Measurements from ENCODE around the gene DNAJB13. TPM values are rescaled to one million over a fixed set of nuclear protein-coding genes. Genes with fewer than 3 reads are reported as not detected.

The DNAJB13 gene
- total and polyA plus RNA-seq, 10 of the 15 experiments (the other 5 are each of a cell fraction or from before 2014, with no cell fraction given) = 0.07 to 0.76 (median 0.15) TPM; not detected in 7

DNA sequence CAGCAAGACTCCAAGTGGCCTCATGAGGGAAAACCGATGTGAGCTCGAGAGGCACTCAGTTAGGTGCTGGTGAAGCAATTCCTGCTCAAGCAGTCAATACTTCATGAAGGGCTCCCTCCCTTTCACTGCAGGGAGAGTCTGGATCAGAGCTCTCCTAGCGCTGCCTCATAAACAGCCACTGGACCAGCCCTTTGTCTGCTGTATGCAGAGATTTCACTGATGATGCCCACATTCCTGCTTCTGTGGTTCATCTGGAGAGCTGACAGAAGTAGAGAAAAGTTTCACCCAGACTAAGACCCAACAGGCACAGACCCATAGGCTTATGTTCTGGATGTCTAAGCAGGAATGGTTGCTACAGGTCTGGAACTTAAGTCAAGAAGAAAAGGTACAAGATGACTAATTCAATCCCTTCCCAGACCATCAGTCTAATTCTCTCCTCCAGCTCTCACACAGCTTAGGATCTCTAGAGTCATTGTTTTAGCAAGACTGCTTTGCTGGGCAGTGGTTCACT lies 27.8 kb downstream of the DNAJB13 start:
- ChIA-PET RAD21 (ENCODE audit: unreplicated experiment) (interaction anchor here (2.8 to 5.1 kb wide), 4 partner anchors 11 to 17 kb away, joined by 17 to 47 read pairs (median 27); no protein-coding TSS in a partner anchor), POLR2A (interaction anchor here (1.7 to 4.3 kb wide), 2 partner anchors 12 to 18 kb away, joined by 5 to 41 read pairs; no protein-coding TSS in a partner anchor), CTCF (interaction anchor here (0.7 to 4.0 kb wide), 3 partner anchors 13 to 22 kb away, joined by 4 to 48 read pairs (median 9); no protein-coding TSS in a partner anchor), SMC1A (ENCODE audit: uncharacterized antibody, unreplicated experiment) (interaction anchor here (1.4 to 5.5 kb wide), 8 partner anchors 12 to 277 kb away, joined by 5 to 49 read pairs (median 15); partner anchors contain the start of genes C2CD3 and PPME1)
- FAIRE-seq = no peak
- peak overlapping the region; percentile 89; the same call in 1 of the 2 replicates for H3K4me3 ChIP-seq
- peaks cover 28 to 30% of the 10 kb centered on the region in 2 experiments for H3K36me3 ChIP-seq (ENCODE audit: control insufficient read depth in 2 of 2, insufficient read depth in 2 of 2, low read length in 1 of 2)
- no peak for DNase-seq (ENCODE audit: low read depth, low spot score)
- 95% methylated on average over 3 of the region's 3 CpGs for WGBS (ENCODE audit: insufficient coverage, insufficient replicate concordance, low lambda C conversion rate, missing lambda C conversion rate)
- H3K27ac ChIP-seq (ENCODE audit: control insufficient read depth, insufficient read depth) = peak overlapping the region; percentile 85
- H2AFZ ChIP-seq (ENCODE audit: control insufficient read depth, low read depth, low read length) = no peak overlapping the region
- no peaks in the 10 kb centered on the region for H3K27me3 ChIP-seq (replicated peaks in 1 of 2; ENCODE audit: control insufficient read depth in 2 of 2, insufficient read depth in 2 of 2, low read length in 1 of 2)
- intact Hi-C loops (cut with micrococcal nuclease; ENCODE audit: unreplicated experiment) = no loop called here
- 0 out of 2 replicates have a peak, but pooled peaks have one; percentile 7 for TF ChIP-seq SMAD5 (IDR thresholded peaks at IDR 0.05; ENCODE audit: low read depth)
- no peak for TF ChIP-seq POU2F2 (IDR thresholded peaks at IDR 0.05; ENCODE audit: borderline replicate concordance, low read depth, low read length)
- no peak for ATAC-seq
- in situ Hi-C loops (cut with MboI) = no loop called here
- no peaks in the 10 kb centered on the region for H4K20me1 ChIP-seq (ENCODE audit: control insufficient read depth, insufficient read depth)
- no peak overlapping the region for H3K9ac ChIP-seq (ENCODE audit: control insufficient read depth, insufficient read depth, low read length)
- H3K79me2 ChIP-seq (ENCODE audit: control insufficient read depth, insufficient read depth, low read length) = peaks cover 47% of the 10 kb centered on the region
- no TSS peak for BruUV-seq (replicated peaks)
- H3K4me1 ChIP-seq (ENCODE audit: control insufficient read depth, insufficient read depth, low read length) = peaks cover 27% of the 10 kb centered on the region
- H3K4me2 ChIP-seq (ENCODE audit: control insufficient read depth, insufficient read depth) = peak overlapping the region; percentile 57
- no peaks in the 10 kb centered on the region for H3K9me3 ChIP-seq (replicated peaks; ENCODE audit: control insufficient read depth, insufficient read depth, low read length)

- H3K4me1 ChIP-seq (ENCODE audit: control insufficient read depth, insufficient read depth, low read length) = peaks cover 29% of the 10 kb centered on the region
- ChIA-PET POLR2A (interaction anchor here (0.6 to 4.3 kb wide), 21 partner anchors 10 to 595 kb away, joined by 3 to 41 read pairs (median 5); partner anchors contain the start of genes C2CD3, MRPL48 and PPME1), RAD21 (ENCODE audit: unreplicated experiment) (interaction anchor here (0.6 to 5.1 kb wide), 24 partner anchors 8 to 513 kb away, joined by 3 to 47 read pairs (median 4); partner anchors contain the start of genes C2CD3, LIPT2 and PPME1), CTCF (interaction anchor here (0.6 to 4.0 kb wide), 14 partner anchors 10 to 1878 kb away, joined by 3 to 48 read pairs (median 4); partner anchors contain the start of genes C2CD3 and PPME1), SMC1A (ENCODE audit: uncharacterized antibody, unreplicated experiment) (interaction anchor here (0.6 to 5.5 kb wide), 23 partner anchors 9 to 970 kb away, joined by 3 to 49 read pairs (median 6); partner anchors contain the start of genes C2CD3 and PPME1)
- H3K79me2 ChIP-seq (ENCODE audit: control insufficient read depth, insufficient read depth, low read length) = peaks cover 47% of the 10 kb centered on the region
- no peaks in the 10 kb centered on the region for H4K20me1 ChIP-seq (ENCODE audit: control insufficient read depth, insufficient read depth)
- peak overlapping the region; percentile 92 for H3K9ac ChIP-seq (ENCODE audit: control insufficient read depth, insufficient read depth, low read length)
- H3K27me3 ChIP-seq (replicated peaks in 1 of 2; ENCODE audit: control insufficient read depth in 2 of 2, insufficient read depth in 2 of 2, low read length in 1 of 2) = no peaks in the 10 kb centered on the region
- FAIRE-seq (peak; percentile 91), DNase-seq (ENCODE audit: low read depth, low spot score) (peak; percentile 91), ATAC-seq (peak; percentile 66)
- peak overlapping the region; percentile 85 for H3K27ac ChIP-seq (ENCODE audit: control insufficient read depth, insufficient read depth)
- peaks cover 23% of the 10 kb centered on the region in 2 experiments for H3K36me3 ChIP-seq (ENCODE audit: control insufficient read depth in 2 of 2, insufficient read depth in 2 of 2, low read length in 1 of 2)
- peak overlapping the region; percentile 2; the same call in 1 of the 2 replicates for H2AFZ ChIP-seq (ENCODE audit: control insufficient read depth, low read depth, low read length)
- peak overlapping the region; percentile 88 for H3K4me2 ChIP-seq (ENCODE audit: control insufficient read depth, insufficient read depth)
- 0% methylated on average over 6 of the region's 6 CpGs for WGBS (ENCODE audit: insufficient coverage, insufficient replicate concordance, low lambda C conversion rate, missing lambda C conversion rate)
- H3K4me3 ChIP-seq = peak overlapping the region; percentile 89
- intact Hi-C loops (cut with micrococcal nuclease; ENCODE audit: unreplicated experiment) (loop anchor here (5.0 kb wide), 2 partner anchors 42 to 192 kb away; partner anchors contain the start of genes C2CD3 and PPME1), in situ Hi-C loops (cut with MboI) (no loop called here)
- TSS peak; percentile 59 for BruUV-seq (replicated peaks)
- no peaks in the 10 kb centered on the region for H3K9me3 ChIP-seq (replicated peaks; ENCODE audit: control insufficient read depth, insufficient read depth, low read length)
- peak; percentile 68; the same call in 1 of the 2 replicates for TF ChIP-seq TCF3 (IDR thresholded peaks at IDR 0.05; ENCODE audit: borderline replicate concordance, insufficient read depth, low read depth, low read length)
- TF ChIP-seq ETV6 (conservative IDR thresholded peaks at IDR 0.05 in 1 of 2, IDR thresholded peaks at IDR 0.05 in 1 of 2; ENCODE audit: borderline replicate concordance in 1 of 2, low read depth in 1 of 2) = peak in 1 of 2 experiments; percentile 51; a peak in 1 of 4 replicates
- TF ChIP-seq, protein P1, sequence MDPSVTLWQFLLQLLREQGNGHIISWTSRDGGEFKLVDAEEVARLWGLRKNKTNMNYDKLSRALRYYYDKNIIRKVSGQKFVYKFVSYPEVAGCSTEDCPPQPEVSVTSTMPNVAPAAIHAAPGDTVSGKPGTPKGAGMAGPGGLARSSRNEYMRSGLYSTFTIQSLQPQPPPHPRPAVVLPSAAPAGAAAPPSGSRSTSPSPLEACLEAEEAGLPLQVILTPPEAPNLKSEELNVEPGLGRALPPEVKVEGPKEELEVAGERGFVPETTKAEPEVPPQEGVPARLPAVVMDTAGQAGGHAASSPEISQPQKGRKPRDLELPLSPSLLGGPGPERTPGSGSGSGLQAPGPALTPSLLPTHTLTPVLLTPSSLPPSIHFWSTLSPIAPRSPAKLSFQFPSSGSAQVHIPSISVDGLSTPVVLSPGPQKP (IDR thresholded peaks at IDR 0.05; ENCODE audit: low read depth, low read length) = no peak
- TF ChIP-seq, protein P2, sequence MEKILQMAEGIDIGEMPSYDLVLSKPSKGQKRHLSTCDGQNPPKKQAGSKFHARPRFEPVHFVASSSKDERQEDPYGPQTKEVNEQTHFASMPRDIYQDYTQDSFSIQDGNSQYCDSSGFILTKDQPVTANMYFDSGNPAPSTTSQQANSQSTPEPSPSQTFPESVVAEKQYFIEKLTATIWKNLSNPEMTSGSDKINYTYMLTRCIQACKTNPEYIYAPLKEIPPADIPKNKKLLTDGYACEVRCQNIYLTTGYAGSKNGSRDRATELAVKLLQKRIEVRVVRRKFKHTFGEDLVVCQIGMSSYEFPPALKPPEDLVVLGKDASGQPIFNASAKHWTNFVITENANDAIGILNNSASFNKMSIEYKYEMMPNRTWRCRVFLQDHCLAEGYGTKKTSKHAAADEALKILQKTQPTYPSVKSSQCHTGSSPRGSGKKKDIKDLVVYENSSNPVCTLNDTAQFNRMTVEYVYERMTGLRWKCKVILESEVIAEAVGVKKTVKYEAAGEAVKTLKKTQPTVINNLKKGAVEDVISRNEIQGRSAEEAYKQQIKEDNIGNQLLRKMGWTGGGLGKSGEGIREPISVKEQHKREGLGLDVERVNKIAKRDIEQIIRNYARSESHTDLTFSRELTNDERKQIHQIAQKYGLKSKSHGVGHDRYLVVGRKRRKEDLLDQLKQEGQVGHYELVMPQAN (conservative IDR thresholded peaks at IDR 0.05) = peak; percentile 65
- TF ChIP-seq, protein P3, sequence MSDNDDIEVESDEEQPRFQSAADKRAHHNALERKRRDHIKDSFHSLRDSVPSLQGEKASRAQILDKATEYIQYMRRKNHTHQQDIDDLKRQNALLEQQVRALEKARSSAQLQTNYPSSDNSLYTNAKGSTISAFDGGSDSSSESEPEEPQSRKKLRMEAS (IDR thresholded peaks at IDR 0.05; ENCODE audit: low read depth, low read length) = 0 out of 2 replicates have a peak, but pooled peaks have one; percentile 1
- TF ChIP-seq JUNB (IDR thresholded peaks at IDR 0.05) = 0 out of 2 replicates have a peak, but pooled peaks have one; percentile 18
These were observed 29.5 kb downstream of the DNAJB13 start for GRCh38 chr11:73980001-73980961.

All from GM12878 (cell line).